K562 (cell line): ENCODE measurements around the gene ADCY5. TPM values are rescaled to one million over a fixed set of nuclear protein-coding genes. Genes with fewer than 3 reads are reported as not detected.

ENCODE experiments used
- ATAC-seq: fragments of 200-7000 bp; cut with Tn5 transposase; 3 replicates; pipeline ENCODE4 v1.9.1; 2020; ENCODE audit warnings: moderate library complexity
- BruUV-seq: library from RNA; stranded (reverse); fragments of 400-500 nt; replicated peaks from 2 replicates; lab custom pipeline; 2021; lab: Mats Ljungman, UMichigan
- CTCF ChIA-PET: fragments of 300-600 bp; formaldehyde crosslinking; extraction: SDS; loops from one replicate; lab custom pipeline; 2021; ENCODE audit warnings: low intra/inter-chr PET ratio; lab: Yijun Ruan, JAX
- POLR2A ChIA-PET: fragments of 300-600, 350-650 bp; sonication (Branson Sonifier 250); formaldehyde crosslinking; extraction: SDS; loops from one replicate; lab custom pipeline; 2021; ENCODE audit warnings: antibody characterized with exemption, inconsistent platforms; lab: Yijun Ruan, JAX
- DNase-seq, 4 experiments: peaks; one replicate each; pipeline versions ENCODE4 v3.0.0 to v3.0.0-alpha.2; 2011 to 2018; ENCODE audit warnings: low spot score in 3 of 4, mixed read lengths in 3 of 4; ENCODE audit errors: extremely low read depth in 1 of 4
- FAIRE-seq: peaks from 2 replicates; lab custom pipeline; 2011; peaks lifted over from hg19 to GRCh38; lab: Jason Lieb, UNC
- H2AFZ ChIP-seq: 2 replicates; pipeline ENCODE4 v1.6.0; 2011; ENCODE audit warnings: low read depth, low read length, control low read depth, inconsistent platforms
- H3K27ac ChIP-seq: fragments of 200-600 bp; 3 replicates; pipeline ENCODE4 v1.8.0; 2011; ENCODE audit warnings: low read depth, mild to moderate bottlenecking, control low read depth, inconsistent platforms, low read length, moderate library complexity, mixed read lengths; ENCODE audit errors: extremely low read depth
- H3K27me3 ChIP-seq, 2 experiments: fragments of 300-600 bp in 1 of 2; 2 replicates in 1 of 2; 3 replicates in 1 of 2; pipeline versions ENCODE4 v1.6.0 to v1.8.0; 2011; ENCODE audit warnings: inconsistent platforms in 2 of 2, low read length in 2 of 2, mild to moderate bottlenecking in 1 of 2, mixed read lengths in 1 of 2, moderate library complexity in 1 of 2; ENCODE audit not compliant: control insufficient read depth in 2 of 2, insufficient read depth in 2 of 2
- H3K36me3 ChIP-seq: fragments of 300-600 bp; 3 replicates; pipeline ENCODE4 v1.8.0; 2011; ENCODE audit warnings: mild to moderate bottlenecking, low read length, inconsistent platforms; ENCODE audit not compliant: control insufficient read depth, insufficient read depth
- H3K4me1 ChIP-seq, 2 experiments: fragments of 200-600 bp in 1 of 2; replicated peaks in 1 of 2; 2 replicates in 1 of 2; 3 replicates in 1 of 2; pipeline versions ENCODE4 v1.5.1 to v1.8.0; 2011; ENCODE audit warnings: inconsistent platforms in 2 of 2, low read length in 2 of 2, mild to moderate bottlenecking in 1 of 2, mixed read lengths in 1 of 2, moderate library complexity in 1 of 2; ENCODE audit not compliant: control insufficient read depth in 2 of 2, insufficient read depth in 2 of 2
- H3K4me2 ChIP-seq: 2 replicates; pipeline ENCODE4 v1.6.1; 2011; ENCODE audit warnings: low read length, control low read depth, inconsistent platforms, mixed read lengths; ENCODE audit not compliant: insufficient read depth
- H3K4me3 ChIP-seq: fragments of 200-600 bp; sonication (generic), shearing (Covaris generic); 2 replicates; pipeline ENCODE4 v1.5.1; 2016; ENCODE audit warnings: control low read depth, inconsistent platforms
- H3K79me2 ChIP-seq: fragments of 200-600 bp; 3 replicates; pipeline ENCODE4 v1.8.0; 2011; ENCODE audit warnings: low read length, inconsistent platforms; ENCODE audit not compliant: control insufficient read depth, insufficient read depth
- H3K9ac ChIP-seq, 2 experiments: 2 replicates each; pipeline versions ENCODE4 v1.6.0 to v1.6.1; 2011; ENCODE audit warnings: low read depth in 2 of 2, low read length in 2 of 2, control low read depth in 1 of 2, inconsistent platforms in 1 of 2, mild to moderate bottlenecking in 1 of 2, mixed read lengths in 1 of 2; ENCODE audit not compliant: insufficient read depth in 1 of 2
- H3K9me1 ChIP-seq: one replicate; pipeline ENCODE4 v1.6.0; 2011; ENCODE audit warnings: inconsistent platforms, mild to moderate bottlenecking, low read length, moderate library complexity; ENCODE audit not compliant: control insufficient read depth, insufficient read depth
- H3K9me3 ChIP-seq: replicated peaks from 2 replicates; pipeline ENCODE4 v1.5.1; 2011; ENCODE audit warnings: low read depth, low read length, inconsistent platforms; ENCODE audit not compliant: control insufficient read depth, insufficient read depth
- H4K20me1 ChIP-seq: replicated peaks from 2 replicates; pipeline ENCODE4 v1.6.1; 2011; ENCODE audit warnings: low read length, inconsistent platforms, mixed read lengths; ENCODE audit not compliant: control insufficient read depth, insufficient read depth
- CBFB ChIP-seq: sonication (generic); formaldehyde crosslinking; IDR thresholded peaks from 2 replicates; pipeline ENCODE4 v1.4.0; 2020; ENCODE audit warnings: mild to moderate bottlenecking, missing genetic modification reagents
- HDAC2 ChIP-seq: fragments of 450-650 bp; IDR thresholded peaks from 2 replicates; pipeline ENCODE4 v1.6.1; 2016; ENCODE audit warnings: mild to moderate bottlenecking
- POLR3G ChIP-seq: IDR thresholded peaks from 2 replicates; pipeline ENCODE4 v1.6.1; 2011; ENCODE audit not compliant: insufficient read length, insufficient replicate concordance; ENCODE audit errors: extremely low read depth
- WGBS: fragments of 100-300 bp; shearing (Covaris generic); methylation state at CpG from one replicate; pipeline ENCODE4 v1.1.6; 2016; ENCODE audit warnings: low coverage, mixed read lengths; ENCODE audit not compliant: insufficient coverage; ENCODE audit errors: missing lambda C conversion rate; 5-methylcytosine and 5-hydroxymethylcytosine counted together
- in situ Hi-C: fragments of 300-500 bp; cut with MboI; formaldehyde crosslinking; loops from 4 replicates; pipeline ENCODE4 v1.15.0; 2018; ENCODE audit warnings: inconsistent platforms, mixed read lengths
- intact Hi-C: fragments of 100-400 bp; cut with micrococcal nuclease; formaldehyde crosslinking; loops from 2 replicates; pipeline ENCODE4 v1.14.2; 2022
- polyA plus RNA-seq, 8 experiments: library from polyadenylated mRNA; depleted of rRNA in 4 of 8; stranded (reverse) in 5 of 8; unstranded in 3 of 8; fragments of >200 nt; fragmentation: Nextera tagmentation in 2 of 8; fragmentation: Illumina TruSeq in 1 of 8; extraction: Ambion mirVana in 2 of 8; extraction: Trizol in 1 of 8; gene quantifications; 2 replicates each; pipeline versions ENCODE4 v1.2.1 to v1.2.3, GENCODE V29; 2011 to 2014; ENCODE audit warnings: inconsistent platforms in 1 of 8, missing spikeins in 1 of 8
- total RNA-seq, 7 experiments: library from RNA; depleted of rRNA in 6 of 7; stranded (reverse); fragments of >200 nt in 6 of 7; fragmentation: Illumina TruSeq in 2 of 7; extraction: Trizol in 2 of 7; gene quantifications; 2 replicates each; pipeline versions ENCODE4 v1.2.1 to v1.2.3, GENCODE V29; 2011 to 2021; ENCODE audit warnings: low replicate concordance in 1 of 7
- TF ChIP-seq, protein P1 (sequence below): fragments of 450-650 bp; formaldehyde crosslinking; IDR thresholded peaks from 2 replicates; pipeline ENCODE4 v1.4.0; 2020; ENCODE audit warnings: mild to moderate bottlenecking, moderate library complexity
- TF ChIP-seq, protein P2 (sequence below), 3 experiments: IDR thresholded peaks in 2 of 3; conservative IDR thresholded peaks in 1 of 3; 2 replicates each; pipeline ENCODE4 v1.5.1; 2011 to 2012; ENCODE audit warnings: low read length in 3 of 3, mild to moderate bottlenecking in 3 of 3, control low read depth in 2 of 3, improper control_type of control experiment in 1 of 3, inconsistent platforms in 1 of 3, low read depth in 1 of 3, mixed read lengths in 1 of 3, moderate library complexity in 1 of 3; ENCODE audit not compliant: insufficient read depth in 2 of 3

The ADCY5 gene
- total and polyA plus RNA-seq, 9 of the 15 experiments (the other 6 are each of a cell fraction or from before 2014, with no cell fraction given): under 0.01 TPM; not detected in 8

DNA sequence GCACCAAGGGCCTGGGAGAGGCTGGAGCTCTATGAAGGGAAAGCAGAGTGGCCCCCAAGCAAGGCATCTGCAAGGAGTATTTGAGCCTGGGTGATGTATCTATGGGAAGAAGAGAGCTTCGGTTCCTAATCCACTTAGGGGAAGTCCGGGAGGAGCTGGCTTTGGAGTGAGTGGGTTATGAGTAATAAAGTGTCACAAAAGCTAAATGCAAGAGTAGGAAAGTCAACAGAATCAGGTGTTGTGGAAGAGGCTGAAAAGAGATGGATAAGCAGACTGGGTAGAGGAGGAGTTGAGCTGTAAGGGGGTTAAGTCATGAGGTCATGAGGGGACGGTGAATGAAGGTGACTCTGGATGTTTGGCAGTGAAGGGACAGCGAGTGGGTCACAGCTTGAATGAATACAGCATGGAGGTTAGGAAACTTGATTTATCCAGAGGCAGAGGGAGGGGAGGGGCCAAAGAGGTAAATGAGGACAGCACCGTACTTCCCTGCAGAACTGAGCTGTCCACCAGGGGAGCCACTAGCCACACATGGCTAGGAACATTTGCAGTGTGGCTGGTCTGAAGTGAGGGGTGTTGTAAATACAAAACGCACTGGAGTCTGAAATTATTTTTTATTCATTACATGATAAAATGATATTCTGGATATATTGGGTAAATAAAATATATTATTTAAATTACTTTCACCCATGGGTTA, 83.3 kb downstream of the ADCY5 start:
- ATAC-seq: peak; percentile 98
- no peaks in the 10 kb centered on the region for H3K4me1 ChIP-seq
- intact Hi-C loops: no loop called here

More for the DNA sequence above, 83.3 kb downstream of the ADCY5 start:
- ChIA-PET CTCF (no interaction called here), POLR2A (interaction anchor here (0.6 kb wide), 1 partner anchor 66 kb away, joined by 3 read pairs; no protein-coding TSS in a partner anchor)
- Histone ChIP-seq H3K9me1 (no peaks in the 10 kb centered on the region), H3K27me3 (no peaks in the 10 kb centered on the region), H3K4me2 (no peak overlapping the region), H3K4me3 (no peak overlapping the region), H3K9me3 (no peaks in the 10 kb centered on the region), H3K9ac (no peak overlapping the region), H4K20me1 (no peaks in the 10 kb centered on the region), H3K36me3 (no peaks in the 10 kb centered on the region), H3K27ac (no peak overlapping the region), H3K79me2 (no peaks in the 10 kb centered on the region), H2AFZ (no peak overlapping the region)
- WGBS: 0% methylated on average over 5 of the region's 6 CpGs
- no TSS peak for BruUV-seq
- TF ChIP-seq, protein P1, sequence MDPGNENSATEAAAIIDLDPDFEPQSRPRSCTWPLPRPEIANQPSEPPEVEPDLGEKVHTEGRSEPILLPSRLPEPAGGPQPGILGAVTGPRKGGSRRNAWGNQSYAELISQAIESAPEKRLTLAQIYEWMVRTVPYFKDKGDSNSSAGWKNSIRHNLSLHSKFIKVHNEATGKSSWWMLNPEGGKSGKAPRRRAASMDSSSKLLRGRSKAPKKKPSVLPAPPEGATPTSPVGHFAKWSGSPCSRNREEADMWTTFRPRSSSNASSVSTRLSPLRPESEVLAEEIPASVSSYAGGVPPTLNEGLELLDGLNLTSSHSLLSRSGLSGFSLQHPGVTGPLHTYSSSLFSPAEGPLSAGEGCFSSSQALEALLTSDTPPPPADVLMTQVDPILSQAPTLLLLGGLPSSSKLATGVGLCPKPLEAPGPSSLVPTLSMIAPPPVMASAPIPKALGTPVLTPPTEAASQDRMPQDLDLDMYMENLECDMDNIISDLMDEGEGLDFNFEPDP (CRISPR knock-in tag): no peak
- no peak for TF ChIP-seq HDAC2
- TF ChIP-seq, protein P2, sequence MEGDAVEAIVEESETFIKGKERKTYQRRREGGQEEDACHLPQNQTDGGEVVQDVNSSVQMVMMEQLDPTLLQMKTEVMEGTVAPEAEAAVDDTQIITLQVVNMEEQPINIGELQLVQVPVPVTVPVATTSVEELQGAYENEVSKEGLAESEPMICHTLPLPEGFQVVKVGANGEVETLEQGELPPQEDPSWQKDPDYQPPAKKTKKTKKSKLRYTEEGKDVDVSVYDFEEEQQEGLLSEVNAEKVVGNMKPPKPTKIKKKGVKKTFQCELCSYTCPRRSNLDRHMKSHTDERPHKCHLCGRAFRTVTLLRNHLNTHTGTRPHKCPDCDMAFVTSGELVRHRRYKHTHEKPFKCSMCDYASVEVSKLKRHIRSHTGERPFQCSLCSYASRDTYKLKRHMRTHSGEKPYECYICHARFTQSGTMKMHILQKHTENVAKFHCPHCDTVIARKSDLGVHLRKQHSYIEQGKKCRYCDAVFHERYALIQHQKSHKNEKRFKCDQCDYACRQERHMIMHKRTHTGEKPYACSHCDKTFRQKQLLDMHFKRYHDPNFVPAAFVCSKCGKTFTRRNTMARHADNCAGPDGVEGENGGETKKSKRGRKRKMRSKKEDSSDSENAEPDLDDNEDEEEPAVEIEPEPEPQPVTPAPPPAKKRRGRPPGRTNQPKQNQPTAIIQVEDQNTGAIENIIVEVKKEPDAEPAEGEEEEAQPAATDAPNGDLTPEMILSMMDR (IDR thresholded peaks at IDR 0.05 in 2 of 3, conservative IDR thresholded peaks at IDR 0.05 in 1 of 3; ENCODE audit: insufficient read depth in 2 of 3, low read depth in 1 of 3, low read length in 3 of 3): peak; percentile 58 to 70 (median 59)
- no peak for TF ChIP-seq CBFB (CRISPR knock-in tag)
- no peak for TF ChIP-seq POLR3G
- peak; percentile 35 for FAIRE-seq
- peak; percentile 24 to 61 (median 46) for DNase-seq
- in situ Hi-C loops: no loop called here
